ENCODE data around the gene GPR84. TPM values are rescaled to one million over a fixed set of nuclear protein-coding genes. Genes with fewer than 3 reads are reported as not detected.

GPR84 gene
- total RNA-seq, 2 experiments from 2014 or later = 0.98 to 1.7 TPM

DNA sequence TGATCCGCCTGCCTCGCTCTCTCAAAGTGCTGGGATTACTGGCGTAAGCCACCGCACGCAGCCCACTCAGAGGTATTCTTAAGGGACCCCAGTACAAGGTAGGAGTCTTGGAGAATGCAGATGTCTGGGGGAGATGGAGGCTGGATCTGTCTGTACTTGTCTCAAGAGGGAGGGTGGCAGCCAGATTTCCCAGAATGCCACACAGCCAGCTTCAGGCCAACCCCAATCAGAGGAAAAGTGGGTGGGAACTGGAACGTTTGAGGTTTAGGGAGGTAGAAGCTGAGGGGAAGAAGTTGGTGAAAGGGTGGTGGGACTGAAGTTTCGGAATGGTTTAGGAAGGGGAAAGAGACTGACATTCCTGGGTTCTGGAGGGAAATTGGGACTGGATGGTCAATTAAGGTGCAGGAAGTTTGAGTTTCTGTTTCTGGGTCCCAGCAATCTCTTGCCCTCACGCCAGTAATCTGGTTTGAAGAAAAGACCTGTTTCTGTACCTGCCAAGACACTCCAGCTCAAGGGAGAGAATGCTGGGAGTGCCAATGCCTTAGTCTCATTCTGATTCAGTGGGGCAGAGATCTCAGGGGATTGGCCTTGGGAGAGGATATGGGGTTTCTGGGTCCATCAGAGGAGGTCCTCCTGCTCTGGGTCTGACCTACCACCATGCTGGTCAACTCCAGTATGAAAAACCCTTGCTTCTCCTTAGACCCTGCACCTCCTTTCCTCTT, 28.4 kb upstream of the GPR84 start:
- ChIA-PET POLR2A (no interaction called here), CTCF (interaction anchor here (0.8 to 2.5 kb wide), 15 partner anchors 11 to 71 kb away, joined by 3 to 23 read pairs (median 6); partner anchors contain the start of gene COPZ1)
- no peak overlapping the region for H3K4me3 Mint-ChIP-seq
- intact Hi-C loops (cut with DNase I, micrococcal nuclease) = no loop called here
- no peak for ATAC-seq
- H3K27ac Mint-ChIP-seq = no peak overlapping the region
- H3K36me3 Mint-ChIP-seq (ENCODE audit: low read depth) = peaks cover 26% of the 10 kb centered on the region
- H3K27me3 Mint-ChIP-seq = no peaks in the 10 kb centered on the region
- H3K4me1 Mint-ChIP-seq = peaks cover 18% of the 10 kb centered on the region
- H3K9me3 Mint-ChIP-seq (ENCODE audit: low read depth) = no peaks in the 10 kb centered on the region
- DNase-seq = no peak

DNA sequence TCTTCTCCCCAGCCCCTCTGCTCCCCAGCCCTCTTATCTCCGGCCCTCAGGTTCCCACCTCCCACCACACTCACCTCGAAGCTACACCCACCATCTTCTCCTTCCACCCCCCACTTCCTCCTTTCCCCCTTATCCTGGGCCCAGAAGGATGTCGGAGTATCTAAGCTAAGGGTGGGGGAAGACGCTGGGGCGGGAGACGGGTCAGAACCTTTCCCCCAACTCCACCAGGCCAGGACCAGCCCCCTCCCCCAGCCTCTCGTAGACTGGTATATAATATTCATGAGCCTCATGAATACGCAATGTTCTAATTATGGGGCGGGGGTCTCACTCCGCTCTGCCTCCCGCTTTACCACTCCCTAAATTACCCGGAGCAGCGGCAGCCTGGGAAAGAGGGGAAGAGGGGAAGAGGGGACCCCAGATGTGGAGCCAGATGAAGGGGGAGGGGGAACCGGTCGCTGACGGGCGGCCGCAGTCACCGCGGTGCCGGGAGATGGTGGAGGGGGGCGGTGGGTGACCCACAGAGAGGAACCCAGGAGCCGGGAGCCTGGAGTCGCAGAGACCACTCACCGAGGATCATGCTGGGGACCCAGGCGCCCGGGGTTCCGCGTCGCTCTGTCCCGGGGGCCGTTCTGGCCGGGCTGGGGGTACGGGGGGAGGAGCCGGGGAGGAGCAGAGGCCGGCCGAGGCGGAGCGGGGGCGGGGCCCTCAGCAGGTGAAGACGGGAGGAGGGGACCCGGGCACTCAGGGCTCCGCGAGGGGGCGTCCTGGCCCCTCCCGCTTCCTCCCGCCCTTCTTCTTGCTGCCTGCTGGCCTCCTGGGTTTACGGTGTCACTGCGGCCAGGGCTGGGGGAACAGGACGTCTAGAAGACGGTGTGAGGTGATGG, 26.6 kb upstream of the GPR84 start:
- Mint-ChIP-seq H3K27ac (no peak overlapping the region), H3K4me3 (peak overlapping the region; percentile 60), H3K27me3 (no peaks in the 10 kb centered on the region), H3K9me3 (ENCODE audit: low read depth) (no peaks in the 10 kb centered on the region), H3K4me1 (peaks cover 21% of the 10 kb centered on the region), H3K36me3 (ENCODE audit: low read depth) (peaks cover 15% of the 10 kb centered on the region)
- intact Hi-C loops (cut with DNase I, micrococcal nuclease) = no loop called here
- peak; percentile 84 for DNase-seq
- ATAC-seq = peak; percentile 78
- POLR2A ChIA-PET = no interaction called here
- CTCF ChIA-PET = interaction anchor here (0.6 to 1.4 kb wide), 4 partner anchors 8 to 71 kb away, joined by 3 to 4 read pairs (median 3); no protein-coding TSS in a partner anchor

DNA sequence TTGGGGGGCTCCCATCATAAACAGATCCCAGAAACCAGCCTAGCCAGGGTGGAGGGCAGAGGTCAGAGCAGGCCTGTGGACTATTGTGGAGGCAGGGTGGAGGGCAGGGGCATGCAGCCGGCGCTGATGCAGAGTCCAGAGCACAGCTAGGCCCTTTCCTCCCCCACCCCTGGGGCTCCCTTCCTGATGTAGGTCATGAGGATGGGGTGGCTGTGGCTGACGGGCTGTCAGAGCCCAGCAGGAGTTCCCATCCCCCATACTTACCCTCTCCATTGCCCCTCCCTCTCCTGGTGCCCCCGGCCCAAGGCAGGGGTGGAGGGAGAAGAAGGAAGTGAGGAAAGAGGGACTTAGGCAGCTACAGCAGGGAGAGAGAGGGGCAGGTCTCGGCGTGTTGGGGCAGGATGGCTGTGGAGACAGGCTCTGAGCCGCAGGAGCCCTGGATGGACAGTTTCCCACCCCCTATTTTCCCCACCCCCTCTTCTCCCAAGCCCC, 25.9 kb upstream of the GPR84 start:
- CTCF ChIA-PET = interaction anchor here (0.6 to 1.0 kb wide), 2 partner anchors 11 to 70 kb away, joined by 3 read pairs; no protein-coding TSS in a partner anchor
- H3K9me3 Mint-ChIP-seq (ENCODE audit: low read depth) = no peaks in the 10 kb centered on the region
- DNase-seq (no peak), ATAC-seq (no peak)
- no peak overlapping the region for H3K27ac Mint-ChIP-seq
- H3K4me1 Mint-ChIP-seq = peaks cover 21% of the 10 kb centered on the region
- POLR2A ChIA-PET = no interaction called here
- no peaks in the 10 kb centered on the region for H3K27me3 Mint-ChIP-seq
- intact Hi-C loops (cut with DNase I, micrococcal nuclease) = no loop called here
- peaks cover 15% of the 10 kb centered on the region for H3K36me3 Mint-ChIP-seq (ENCODE audit: low read depth)
- H3K4me3 Mint-ChIP-seq = no peak overlapping the region

DNA sequence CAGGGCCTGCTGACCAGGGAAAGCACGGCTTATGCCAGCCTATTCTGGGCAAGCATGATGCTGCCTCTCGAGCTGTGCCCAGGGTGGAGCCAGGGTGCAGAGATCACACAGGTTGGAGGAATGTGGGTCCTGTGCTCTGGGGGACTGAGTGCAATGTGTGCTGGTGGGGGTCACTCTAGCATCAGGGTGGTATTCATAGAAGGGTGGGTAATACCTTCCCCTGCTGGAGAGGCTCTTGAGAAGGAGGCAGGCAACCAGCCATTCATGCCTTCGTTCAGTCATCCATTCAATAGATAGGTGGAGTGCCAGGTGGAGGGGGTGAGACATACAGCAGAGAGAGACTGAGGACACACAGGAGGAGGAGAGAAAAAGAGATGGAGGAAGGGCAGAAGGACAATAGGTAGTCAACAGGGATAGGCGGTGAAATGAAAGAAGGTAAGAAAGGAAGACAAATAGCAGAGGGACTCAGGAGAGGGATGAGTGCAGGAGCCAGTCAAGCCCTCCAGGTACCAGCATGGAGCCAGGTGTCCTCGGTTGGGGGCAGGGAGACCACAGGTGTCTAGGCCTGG, 25.4 kb upstream of the GPR84 start:
- H3K9me3 Mint-ChIP-seq (ENCODE audit: low read depth) = no peaks in the 10 kb centered on the region

DNA sequence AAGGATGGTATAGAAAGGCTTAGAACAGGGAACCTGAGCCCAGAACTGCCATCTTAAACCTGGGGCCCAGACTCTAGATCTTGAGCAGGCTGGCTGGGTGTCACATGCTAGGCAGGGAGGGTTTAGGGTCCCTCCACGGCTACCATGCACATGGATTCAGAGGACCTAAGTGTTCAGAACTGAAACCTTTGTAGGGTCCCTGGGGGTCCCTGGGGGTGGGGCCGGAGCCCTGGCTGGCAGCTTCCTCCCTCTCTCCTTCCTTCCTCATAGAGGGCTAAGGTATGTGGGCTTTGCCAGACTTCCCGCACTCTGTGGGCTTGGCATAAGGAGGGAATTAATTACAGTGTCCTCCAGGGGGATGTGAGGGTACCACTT, 24.8 kb upstream of the GPR84 start:
- Mint-ChIP-seq H3K27ac (no peak overlapping the region), H3K4me3 (no peak overlapping the region), H3K27me3 (no peaks in the 10 kb centered on the region), H3K9me3 (ENCODE audit: low read depth) (no peaks in the 10 kb centered on the region), H3K36me3 (ENCODE audit: low read depth) (peaks cover 5% of the 10 kb centered on the region), H3K4me1 (peaks cover 14% of the 10 kb centered on the region)
- DNase-seq (no peak), ATAC-seq (no peak)
- intact Hi-C loops (cut with DNase I, micrococcal nuclease) = no loop called here
- POLR2A ChIA-PET = no interaction called here
- CTCF ChIA-PET = no interaction called here

More for the DNA sequence above, 25.4 kb upstream of the GPR84 start:
- ChIA-PET CTCF (interaction anchor here (1.0 kb wide), 1 partner anchor 11 kb away, joined by 3 read pairs; no protein-coding TSS in a partner anchor), POLR2A (no interaction called here)
- Mint-ChIP-seq H3K4me3 (no peak overlapping the region), H3K27ac (no peak overlapping the region), H3K27me3 (no peaks in the 10 kb centered on the region), H3K4me1 (peaks cover 20% of the 10 kb centered on the region), H3K36me3 (ENCODE audit: low read depth) (peaks cover 9% of the 10 kb centered on the region)
- no peak for ATAC-seq
- intact Hi-C loops (cut with DNase I, micrococcal nuclease) = no loop called here
- DNase-seq = no peak

DNA sequence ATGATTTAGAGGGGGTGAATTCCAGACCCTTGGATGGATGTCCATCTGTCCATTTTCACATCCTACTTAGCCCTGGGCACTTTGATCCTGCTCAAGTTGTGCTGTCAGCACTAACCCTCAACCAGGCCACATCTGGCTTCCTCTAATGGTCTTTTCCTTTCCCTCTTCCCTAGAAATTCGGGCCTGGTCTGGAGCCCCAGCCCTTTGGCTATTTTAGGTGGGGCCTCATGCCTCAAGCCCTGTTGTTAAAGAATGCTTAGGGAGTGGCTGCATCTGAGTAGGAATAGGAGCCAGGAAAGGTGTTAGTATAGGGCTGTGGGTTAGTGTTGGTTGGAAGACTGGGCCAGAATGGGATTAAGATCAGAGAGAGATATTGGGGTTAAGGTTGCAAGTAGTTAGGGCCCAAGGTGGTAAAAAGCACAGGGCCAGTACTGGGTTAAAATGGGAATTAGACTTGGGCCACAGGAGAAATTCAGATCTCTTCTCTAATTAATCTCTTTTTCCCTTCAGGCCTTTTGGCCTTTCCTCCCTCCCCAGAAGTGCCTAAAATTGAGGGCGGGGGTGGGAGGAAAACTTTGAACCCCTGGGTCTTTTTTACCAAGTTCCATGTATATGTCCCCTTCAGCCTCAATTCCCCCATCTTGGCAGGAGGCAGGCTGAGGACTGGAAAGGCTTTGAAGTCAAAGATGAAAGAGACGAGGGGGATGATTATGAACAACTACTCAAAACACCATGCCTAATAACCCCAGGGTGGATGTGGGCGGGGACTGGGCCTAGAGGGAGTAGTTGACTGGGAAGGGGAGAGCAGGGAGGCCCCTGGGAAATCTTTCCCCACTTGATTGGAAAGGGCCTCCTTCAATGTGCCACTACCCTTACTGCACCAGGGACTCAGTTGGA, 24.2 kb upstream of the GPR84 start:
- Mint-ChIP-seq H3K27me3 (no peaks in the 10 kb centered on the region), H3K4me1 (peaks cover 8% of the 10 kb centered on the region), H3K4me3 (no peak overlapping the region), H3K9me3 (ENCODE audit: low read depth) (no peaks in the 10 kb centered on the region), H3K27ac (no peak overlapping the region), H3K36me3 (ENCODE audit: low read depth) (no peaks in the 10 kb centered on the region)
- ATAC-seq (no peak), DNase-seq (peak; percentile 31)
- CTCF ChIA-PET = interaction anchor here (0.9 to 1.8 kb wide), 6 partner anchors 10 to 64 kb away, joined by 3 to 14 read pairs (median 4); partner anchors contain the start of gene COPZ1
- POLR2A ChIA-PET = interaction anchor here (0.6 kb wide), 1 partner anchor 55 kb away, joined by 3 read pairs; no protein-coding TSS in a partner anchor
- intact Hi-C loops (cut with DNase I, micrococcal nuclease) = no loop called here

DNA sequence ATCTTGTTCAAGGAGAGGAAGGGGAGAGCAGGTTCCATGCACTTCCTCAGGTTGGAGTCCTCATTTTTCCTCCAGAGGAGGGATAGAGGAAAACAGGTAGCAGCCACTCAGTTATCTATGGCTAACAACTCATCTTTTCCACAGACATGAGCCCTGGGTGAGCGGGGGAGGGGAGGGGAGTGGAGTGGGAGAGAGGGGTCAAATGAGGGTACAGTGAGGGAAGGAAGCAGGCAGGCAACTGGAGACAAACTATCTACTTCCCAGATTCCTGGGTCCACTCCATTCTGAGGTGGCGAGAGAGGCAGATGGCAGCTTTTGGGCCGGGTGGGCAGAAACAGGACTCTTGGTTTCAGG, 22.8 kb upstream of the GPR84 start:
- H3K27ac Mint-ChIP-seq = no peak overlapping the region
- intact Hi-C loops (cut with DNase I, micrococcal nuclease) = no loop called here
- no peaks in the 10 kb centered on the region for H3K27me3 Mint-ChIP-seq
- peaks cover 13% of the 10 kb centered on the region for H3K4me1 Mint-ChIP-seq
- H3K9me3 Mint-ChIP-seq (ENCODE audit: low read depth) = no peaks in the 10 kb centered on the region
- ATAC-seq (no peak), DNase-seq (no peak)
- H3K36me3 Mint-ChIP-seq (ENCODE audit: low read depth) = no peaks in the 10 kb centered on the region
- ChIA-PET CTCF (interaction anchor here (0.7 to 1.8 kb wide), 10 partner anchors 13 to 415 kb away, joined by 3 to 12 read pairs (median 4); no protein-coding TSS in a partner anchor), POLR2A (no interaction called here)
- H3K4me3 Mint-ChIP-seq = no peak overlapping the region

DNA sequence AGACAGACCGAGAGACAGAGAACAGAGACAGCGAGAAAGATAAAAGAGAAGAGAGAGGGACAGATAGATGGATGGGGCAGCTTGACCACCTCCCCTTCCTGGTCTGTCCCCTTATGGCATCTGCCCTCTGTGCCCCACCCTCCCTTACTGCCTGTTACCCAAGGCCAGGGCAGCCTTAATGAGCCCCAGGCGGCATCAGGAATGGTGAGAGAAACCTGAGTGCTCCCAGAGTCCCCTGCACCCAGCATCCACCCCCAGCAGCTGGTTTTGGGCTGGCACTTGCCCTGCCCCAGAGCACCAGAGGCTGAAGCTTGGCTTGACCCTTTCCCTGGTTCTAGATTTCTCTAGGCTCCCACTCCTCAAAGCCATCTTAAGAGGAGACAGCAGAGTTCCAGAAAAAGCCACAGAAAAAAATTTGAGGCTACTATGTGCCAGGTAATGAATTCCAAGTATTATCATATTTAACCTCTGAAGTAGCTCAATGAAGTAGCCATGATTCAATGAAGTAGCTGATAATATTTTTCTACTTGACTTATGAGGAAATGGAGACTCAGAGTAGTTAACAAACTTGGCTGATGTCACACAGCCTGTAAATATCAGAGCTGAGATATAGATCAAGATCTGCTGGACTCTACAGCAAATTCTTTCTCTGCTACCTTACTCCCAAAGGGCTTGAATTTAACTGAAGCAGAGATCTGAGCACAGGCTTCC, 22.3 kb upstream of the GPR84 start:
- Mint-ChIP-seq H3K4me3 (no peak overlapping the region), H3K27ac (no peak overlapping the region), H3K36me3 (ENCODE audit: low read depth) (no peaks in the 10 kb centered on the region), H3K27me3 (no peaks in the 10 kb centered on the region), H3K9me3 (ENCODE audit: low read depth) (no peaks in the 10 kb centered on the region), H3K4me1 (peaks cover 9% of the 10 kb centered on the region)
- ChIA-PET CTCF (interaction anchor here (0.6 to 1.8 kb wide), 11 partner anchors 13 to 174 kb away, joined by 3 to 12 read pairs (median 3); partner anchors contain the start of gene COPZ1), POLR2A (no interaction called here)
- DNase-seq (no peak), ATAC-seq (no peak)
- intact Hi-C loops (cut with DNase I, micrococcal nuclease) = no loop called here

DNA sequence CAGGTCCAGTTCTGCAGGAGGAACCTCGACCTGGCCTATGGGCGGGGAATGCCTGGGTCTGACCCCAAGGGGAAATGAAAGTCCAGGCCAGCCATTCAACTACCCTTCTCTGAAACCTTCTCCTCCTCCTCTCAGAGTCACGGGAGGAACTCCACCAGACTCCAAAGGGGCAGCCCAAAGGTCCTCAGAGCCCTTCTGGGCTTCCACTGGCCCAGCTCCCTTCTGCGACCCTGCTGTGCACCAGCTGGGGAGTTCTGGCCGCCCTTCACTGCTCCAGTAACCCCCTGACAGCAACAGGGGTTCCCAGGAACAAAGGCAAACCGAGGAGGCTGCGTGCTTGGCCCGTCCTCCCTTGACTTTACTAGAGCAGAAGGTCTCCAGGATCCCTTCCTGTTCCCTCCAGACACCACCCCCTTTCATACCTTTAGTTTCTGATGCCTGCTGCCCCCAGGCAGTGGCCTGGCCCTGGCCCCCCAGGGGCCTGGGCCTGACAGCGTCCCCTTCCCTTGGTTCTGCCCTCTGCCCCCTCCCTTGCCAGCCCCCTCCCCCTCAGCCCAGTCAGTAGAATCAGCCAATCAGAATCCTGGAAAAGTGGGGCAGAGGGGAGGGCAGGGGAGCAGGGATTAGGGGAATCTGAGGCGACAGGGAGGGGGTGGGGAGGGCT, 21.1 kb upstream of the GPR84 start:
- Mint-ChIP-seq H3K27ac (no peak overlapping the region), H3K9me3 (ENCODE audit: low read depth) (no peaks in the 10 kb centered on the region), H3K4me1 (peaks cover 9% of the 10 kb centered on the region), H3K4me3 (no peak overlapping the region), H3K36me3 (ENCODE audit: low read depth) (no peaks in the 10 kb centered on the region), H3K27me3 (no peaks in the 10 kb centered on the region)
- ChIA-PET POLR2A (interaction anchor here (1.0 kb wide), 1 partner anchor 97 kb away, joined by 5 read pairs; no protein-coding TSS in a partner anchor), CTCF (interaction anchor here (0.7 to 1.6 kb wide), 6 partner anchors 8 to 89 kb away, joined by 3 to 7 read pairs (median 3); partner anchors contain the start of gene COPZ1)
- ATAC-seq (no peak), DNase-seq (no peak)
- intact Hi-C loops (cut with DNase I, micrococcal nuclease) = no loop called here

DNA sequence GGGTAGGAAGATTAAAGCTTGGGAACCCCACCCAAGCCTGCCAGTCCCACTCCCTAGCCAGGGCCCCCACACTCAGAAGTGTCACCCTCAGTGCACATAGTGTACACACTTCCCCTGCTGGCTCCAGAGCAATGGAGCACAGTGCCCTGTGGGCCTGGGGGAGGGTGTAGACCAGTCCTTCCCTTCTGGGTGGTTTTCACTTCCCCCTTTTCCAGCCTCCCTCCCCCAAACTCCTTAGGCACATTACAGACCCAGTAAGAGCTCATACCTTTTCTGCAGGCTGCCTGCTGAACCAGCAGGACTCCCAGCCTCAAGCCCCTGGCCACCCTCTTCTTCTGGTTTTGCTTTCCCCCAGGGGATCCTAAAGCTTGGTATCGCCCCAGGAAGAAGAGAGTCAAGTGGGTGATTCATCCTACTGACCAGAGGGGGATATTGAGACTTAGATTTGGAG, 20.3 kb upstream of the GPR84 start, which contains the start of gene ZNF385A:
Gene ZNF385A (minus strand): TSS at position 143 of the 451 bp plus-strand sequence. CDS start 219 bp downstream, outside the sequence.
- no peaks in the 10 kb centered on the region for H3K36me3 Mint-ChIP-seq (ENCODE audit: low read depth)
- ChIA-PET POLR2A (interaction anchor here (1.0 kb wide), 1 partner anchor 96 kb away, joined by 5 read pairs; no protein-coding TSS in a partner anchor), CTCF (interaction anchor here (0.6 to 1.0 kb wide), 6 partner anchors 9 to 117 kb away, joined by 3 to 4 read pairs (median 3); no protein-coding TSS in a partner anchor)
- no peak for DNase-seq
- no peaks in the 10 kb centered on the region for H3K27me3 Mint-ChIP-seq
- H3K4me1 Mint-ChIP-seq = peaks cover 9% of the 10 kb centered on the region
- H3K4me3 Mint-ChIP-seq = no peak within 1 kb of the TSS
- intact Hi-C loops (cut with DNase I, micrococcal nuclease) = no loop called here
- no peaks in the 10 kb centered on the region for H3K9me3 Mint-ChIP-seq (ENCODE audit: low read depth)
- ATAC-seq = no peak
- H3K27ac Mint-ChIP-seq = no peak within 1 kb of the TSS
